MM.1S (cell line): ENCODE measurements around the gene TKFC.
A peak's percentile ranks its signal among the peaks of the same experiment; 100 is the strongest.

ENCODE experiments used
- DNase-seq: peaks from one replicate; pipeline ENCODE4 v3.0.0-alpha.2; 2015
- H2AFZ ChIP-seq: fragments of 300-600 bp; sonication (generic); 2 replicates; pipeline ENCODE4 v1.6.0; 2016; ENCODE audit warnings: antibody characterized with exemption, low read length
- H3F3A ChIP-seq: fragments of 300-600 bp; sonication (generic); 2 replicates; pipeline ENCODE4 v1.6.1; 2016; ENCODE audit warnings: mild to moderate bottlenecking, antibody characterized with exemption, low read length, moderate library complexity, mixed read lengths; ENCODE audit not compliant: insufficient read depth
- H3K27ac ChIP-seq: fragments of 300-600 bp; sonication (generic); 2 replicates; pipeline ENCODE4 v1.5.1; 2016; ENCODE audit warnings: mild to moderate bottlenecking, low read length
- H3K27me3 ChIP-seq: fragments of 300-600 bp; sonication (generic); replicated peaks from 2 replicates; pipeline ENCODE4 v1.6.0; 2016; ENCODE audit warnings: low read length; ENCODE audit not compliant: insufficient read depth
- H3K36me3 ChIP-seq: fragments of 300-600 bp; sonication (generic); replicated peaks from 2 replicates; pipeline ENCODE4 v1.6.1; 2016; ENCODE audit warnings: mild to moderate bottlenecking, low read length, mixed read lengths; ENCODE audit not compliant: insufficient read depth
- H3K4me1 ChIP-seq: fragments of 300-600 bp; sonication (generic); 2 replicates; pipeline ENCODE4 v1.6.1; 2016; ENCODE audit warnings: low read length, mixed read lengths
- H3K4me2 ChIP-seq: fragments of 300-600 bp; sonication (generic); 2 replicates; pipeline ENCODE4 v1.6.0; 2016; ENCODE audit warnings: low read depth, low read length
- H3K4me3 ChIP-seq: fragments of 300-600 bp; sonication (generic); 2 replicates; pipeline ENCODE4 v1.5.1; 2016; ENCODE audit warnings: low read length, mixed read lengths
- H3K79me2 ChIP-seq: fragments of 300-600 bp; sonication (generic); 2 replicates; pipeline ENCODE4 v1.6.1; 2016; ENCODE audit warnings: mixed run types, low read length, mixed read lengths
- H3K9ac ChIP-seq: fragments of 300-600 bp; sonication (generic); 2 replicates; pipeline ENCODE4 v1.6.1; 2016; ENCODE audit warnings: low read length, mixed read lengths
- H3K9me2 ChIP-seq: fragments of 300-600 bp; sonication (generic); replicated peaks from 2 replicates; pipeline ENCODE4 v1.6.1; 2016; ENCODE audit warnings: mild to moderate bottlenecking, low read length, mixed read lengths; ENCODE audit not compliant: insufficient read depth
- H3K9me3 ChIP-seq: fragments of 300-600 bp; sonication (generic); replicated peaks from 2 replicates; pipeline ENCODE4 v1.6.1; 2016; ENCODE audit warnings: mild to moderate bottlenecking, low read length, mixed read lengths; ENCODE audit not compliant: insufficient read depth
- H4K20me1 ChIP-seq: fragments of 300-600 bp; sonication (generic); 2 replicates; pipeline ENCODE4 v1.6.1; 2016; ENCODE audit warnings: mild to moderate bottlenecking, low read length, moderate library complexity, mixed read lengths; ENCODE audit not compliant: insufficient read depth
- CTCF ChIP-seq: fragments of 300-600 bp; sonication (generic); IDR thresholded peaks from 2 replicates; pipeline ENCODE4 v1.5.1; 2016; ENCODE audit warnings: antibody characterized with exemption, low read length, mixed read lengths
- EZH2 ChIP-seq: fragments of 300-600 bp; sonication (generic); optimal IDR thresholded peaks from 2 replicates; pipeline ENCODE3; 2017; ENCODE audit warnings: low read depth, mild to moderate bottlenecking, antibody characterized with exemption, low read length, mixed read lengths
- EZH2phosphoT487 ChIP-seq: fragments of 300-600 bp; sonication (generic); IDR thresholded peaks from 2 replicates; pipeline ENCODE4 v1.6.1; 2018; ENCODE audit warnings: antibody characterized with exemption, low read length

TKFC gene

GRCh38 chr11:61361237-61361740, 28.3 kb downstream of the TKFC start:
- Histone ChIP-seq H3F3A (peaks cover 10% of the 10 kb centered on the region; the same call in 1 of the 2 replicates), H3K9me3 (no peaks in the 10 kb centered on the region), H3K9ac (peak overlapping the region; percentile 98), H3K4me2 (peak overlapping the region; percentile 92), H3K4me3 (peak overlapping the region; percentile 83), H3K9me2 (no peaks in the 10 kb centered on the region), H4K20me1 (no peaks in the 10 kb centered on the region), H3K27me3 (no peaks in the 10 kb centered on the region), H3K79me2 (peaks cover 37% of the 10 kb centered on the region), H2AFZ (peak overlapping the region; percentile 97), H3K27ac (peak overlapping the region; percentile 98; the same call in 1 of the 2 replicates), H3K4me1 (peaks cover 15% of the 10 kb centered on the region; the same call in 1 of the 2 replicates), H3K36me3 (peaks cover 6% of the 10 kb centered on the region)
- DNase-seq = peak; percentile 9
- TF ChIP-seq EZH2 = no peak
- no peak for TF ChIP-seq CTCF
- no peak for TF ChIP-seq EZH2phosphoT487

- H3K27me3 ChIP-seq = no peaks in the 10 kb centered on the region
- peak within 1 kb of the TSS; percentile 92 for H3K4me2 ChIP-seq
- no peaks in the 10 kb centered on the region for H4K20me1 ChIP-seq
- peaks cover 15% of the 10 kb centered on the region; the same call in 1 of the 2 replicates for H3K4me1 ChIP-seq
- peak; percentile 93 for DNase-seq
- peak within 1 kb of the TSS; percentile 98 for H3K27ac ChIP-seq
- no peaks in the 10 kb centered on the region for H3K9me3 ChIP-seq
- H3K79me2 ChIP-seq = peaks cover 37% of the 10 kb centered on the region
- peak within 1 kb of the TSS; percentile 98 for H3K9ac ChIP-seq
- no peaks in the 10 kb centered on the region for H3K9me2 ChIP-seq
- TF ChIP-seq EZH2 (no peak), CTCF (no peak), EZH2phosphoT487 (no peak)
- H3F3A ChIP-seq = peaks cover 10% of the 10 kb centered on the region; the same call in 1 of the 2 replicates
- H3K4me3 ChIP-seq = peak within 1 kb of the TSS; percentile 83
- H2AFZ ChIP-seq = peak within 1 kb of the TSS; percentile 97
- peaks cover 10% of the 10 kb centered on the region for H3K36me3 ChIP-seq
Observed at GRCh38 chr11:61361741-61362541, 28.9 kb downstream of the TKFC start, which contains the start of the genes CYB561A3 and TMEM138. Gene CYB561A3, minus strand, starts transcription at chr11:61361882. Its CDS starts 5,169 bp downstream, at chr11:61356713. Gene TMEM138, plus strand, starts transcription at chr11:61362374. Its CDS starts 2,017 bp downstream, at chr11:61364391.

GRCh38 chr11:61362542-61362875, 29.5 kb downstream of the TKFC start:
- peak overlapping the region; percentile 92 for H3K4me2 ChIP-seq
- no peaks in the 10 kb centered on the region for H3K9me3 ChIP-seq
- peaks cover 37% of the 10 kb centered on the region for H3K79me2 ChIP-seq
- peak overlapping the region; percentile 98 for H3K9ac ChIP-seq
- H3K27me3 ChIP-seq = no peaks in the 10 kb centered on the region
- TF ChIP-seq EZH2phosphoT487 (no peak), EZH2 (no peak), CTCF (no peak)
- peaks cover 12% of the 10 kb centered on the region for H3K36me3 ChIP-seq
- H2AFZ ChIP-seq = peak overlapping the region; percentile 97
- peak overlapping the region; percentile 98; the same call in 1 of the 2 replicates for H3K27ac ChIP-seq
- peak overlapping the region; percentile 83 for H3K4me3 ChIP-seq
- peaks cover 10% of the 10 kb centered on the region; the same call in 1 of the 2 replicates for H3F3A ChIP-seq
- DNase-seq = peak; percentile 45
- H3K9me2 ChIP-seq = no peaks in the 10 kb centered on the region
- no peaks in the 10 kb centered on the region for H4K20me1 ChIP-seq
- peaks cover 10% of the 10 kb centered on the region; the same call in 1 of the 2 replicates for H3K4me1 ChIP-seq
